Skeletal muscle cell (primary cell): ENCODE measurements around the gene SSX2.
"Not testable (repeated sequence)": the region's sequence is repeated elsewhere in the genome, so short reads cannot be mapped to it uniquely, and the experiment has no call there.

ENCODE experiments used
- DNase-seq: peaks from one replicate; pipeline ENCODE4 v3.0.0-alpha.2; 2010; ENCODE audit warnings: low read depth
- H3K4me3 ChIP-seq: 2 replicates; pipeline ENCODE4 v1.5.1; 2011; ENCODE audit warnings: low read depth, mild to moderate bottlenecking, control low read depth, low read length, moderate library complexity

The SSX2 gene

GRCh38 chrX:52707078-52707477 is at the start of gene SSX2:
Gene SSX2 (minus strand): TSS chrX:52707178. CDS start chrX:52705749, 1,429 bp downstream.
- H3K4me3 ChIP-seq, DNase-seq: not testable (repeated sequence)

GRCh38 chrX:52750952-52751351 is 44.0 kb upstream of the SSX2 start, which contains the start of gene SSX2B:
Gene SSX2B (plus strand): TSS chrX:52751252. CDS start chrX:52752681, 1,429 bp downstream.
- H3K4me3 ChIP-seq, DNase-seq: not testable (repeated sequence)

GRCh38 chrX:52692034-52692433 is 14.9 kb downstream of the SSX2 start:
- H3K4me3 ChIP-seq, DNase-seq: not testable (repeated sequence)

GRCh38 chrX:52662218-52662617 is 44.8 kb downstream of the SSX2 start:
- DNase-seq, result not testable (repeated sequence)

GRCh38 chrX:52655475-52655874 is 51.5 kb downstream of the SSX2 start:
- H3K4me3 ChIP-seq, DNase-seq: not testable (repeated sequence)

More at GRCh38 chrX:52662218-52662617, 44.8 kb downstream of the SSX2 start:
- H3K4me3 ChIP-seq, result not testable (repeated sequence)

GRCh38 chrX:52654800-52655199 is 52.2 kb downstream of the SSX2 start, which contains the start of gene SSX7:
Gene SSX7 (minus strand): TSS chrX:52654900. CDS start chrX:52653472, 1,428 bp downstream.
- H3K4me3 ChIP-seq, DNase-seq: not testable (repeated sequence)

- DNase-seq, H3K4me3 ChIP-seq: not testable (repeated sequence)
These were observed 56.3 kb downstream of the SSX2 start for GRCh38 chrX:52650676-52651075.

GRCh38 chrX:52648956-52649355 is 58.0 kb downstream of the SSX2 start:
- not testable (repeated sequence) for H3K4me3 ChIP-seq, DNase-seq
